K562 (cell line): Measurements from ENCODE around the gene CDCA3.
"Not testable (repeated sequence)": the region's sequence is repeated elsewhere in the genome, so short reads cannot be mapped to it uniquely, and the experiment has no call there.

ENCODE experiments used
- E2F3 ChIP-seq: fragments of 250-450 bp; sonication (Bioruptor Pico); IDR thresholded peaks from 2 replicates; pipeline ENCODE4 v1.4.0; 2020; ENCODE audit warnings: mild to moderate bottlenecking
- IFI16 ChIP-seq: fragments of 250-450 bp; sonication (Bioruptor Pico); IDR thresholded peaks from 2 replicates; pipeline ENCODE4 v2.1.2; 2022; ENCODE audit warnings: mild to moderate bottlenecking, inconsistent platforms
- RCOR1 ChIP-seq, 2 experiments: IDR thresholded peaks; 2 replicates each; pipeline ENCODE4 v1.6.1; 2012; ENCODE audit warnings: low read depth in 2 of 2, low read length in 2 of 2, borderline replicate concordance in 1 of 2, improper control_type of control experiment in 1 of 2
- ZBTB7A ChIP-seq: IDR thresholded peaks from 2 replicates; pipeline ENCODE4 v1.6.1; 2011; ENCODE audit warnings: low read depth, mild to moderate bottlenecking, low read length, moderate library complexity, borderline replicate concordance; ENCODE audit not compliant: control insufficient read depth
- TF ChIP-seq, protein P1 (sequence below): fragments of 250-450 bp; sonication (Bioruptor Pico); IDR thresholded peaks from 2 replicates; pipeline ENCODE4 v1.4.0; 2020

DNA sequence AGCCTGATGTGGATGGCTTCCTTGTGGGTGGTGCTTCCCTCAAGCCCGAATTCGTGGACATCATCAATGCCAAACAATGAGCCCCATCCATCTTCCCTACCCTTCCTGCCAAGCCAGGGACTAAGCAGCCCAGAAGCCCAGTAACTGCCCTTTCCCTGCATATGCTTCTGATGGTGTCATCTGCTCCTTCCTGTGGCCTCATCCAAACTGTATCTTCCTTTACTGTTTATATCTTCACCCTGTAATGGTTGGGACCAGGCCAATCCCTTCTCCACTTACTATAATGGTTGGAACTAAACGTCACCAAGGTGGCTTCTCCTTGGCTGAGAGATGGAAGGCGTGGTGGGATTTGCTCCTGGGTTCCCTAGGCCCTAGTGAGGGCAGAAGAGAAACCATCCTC is 19.2 kb upstream of the CDCA3 start:
- not testable (repeated sequence) for TF ChIP-seq E2F3 (CRISPR knock-in tag); ZBTB7A; IFI16 (CRISPR knock-in tag); RCOR1 (IDR thresholded peaks at IDR 0.05; ENCODE audit: borderline replicate concordance in 1 of 2, low read depth in 2 of 2, low read length in 2 of 2)
- TF ChIP-seq, protein P1, sequence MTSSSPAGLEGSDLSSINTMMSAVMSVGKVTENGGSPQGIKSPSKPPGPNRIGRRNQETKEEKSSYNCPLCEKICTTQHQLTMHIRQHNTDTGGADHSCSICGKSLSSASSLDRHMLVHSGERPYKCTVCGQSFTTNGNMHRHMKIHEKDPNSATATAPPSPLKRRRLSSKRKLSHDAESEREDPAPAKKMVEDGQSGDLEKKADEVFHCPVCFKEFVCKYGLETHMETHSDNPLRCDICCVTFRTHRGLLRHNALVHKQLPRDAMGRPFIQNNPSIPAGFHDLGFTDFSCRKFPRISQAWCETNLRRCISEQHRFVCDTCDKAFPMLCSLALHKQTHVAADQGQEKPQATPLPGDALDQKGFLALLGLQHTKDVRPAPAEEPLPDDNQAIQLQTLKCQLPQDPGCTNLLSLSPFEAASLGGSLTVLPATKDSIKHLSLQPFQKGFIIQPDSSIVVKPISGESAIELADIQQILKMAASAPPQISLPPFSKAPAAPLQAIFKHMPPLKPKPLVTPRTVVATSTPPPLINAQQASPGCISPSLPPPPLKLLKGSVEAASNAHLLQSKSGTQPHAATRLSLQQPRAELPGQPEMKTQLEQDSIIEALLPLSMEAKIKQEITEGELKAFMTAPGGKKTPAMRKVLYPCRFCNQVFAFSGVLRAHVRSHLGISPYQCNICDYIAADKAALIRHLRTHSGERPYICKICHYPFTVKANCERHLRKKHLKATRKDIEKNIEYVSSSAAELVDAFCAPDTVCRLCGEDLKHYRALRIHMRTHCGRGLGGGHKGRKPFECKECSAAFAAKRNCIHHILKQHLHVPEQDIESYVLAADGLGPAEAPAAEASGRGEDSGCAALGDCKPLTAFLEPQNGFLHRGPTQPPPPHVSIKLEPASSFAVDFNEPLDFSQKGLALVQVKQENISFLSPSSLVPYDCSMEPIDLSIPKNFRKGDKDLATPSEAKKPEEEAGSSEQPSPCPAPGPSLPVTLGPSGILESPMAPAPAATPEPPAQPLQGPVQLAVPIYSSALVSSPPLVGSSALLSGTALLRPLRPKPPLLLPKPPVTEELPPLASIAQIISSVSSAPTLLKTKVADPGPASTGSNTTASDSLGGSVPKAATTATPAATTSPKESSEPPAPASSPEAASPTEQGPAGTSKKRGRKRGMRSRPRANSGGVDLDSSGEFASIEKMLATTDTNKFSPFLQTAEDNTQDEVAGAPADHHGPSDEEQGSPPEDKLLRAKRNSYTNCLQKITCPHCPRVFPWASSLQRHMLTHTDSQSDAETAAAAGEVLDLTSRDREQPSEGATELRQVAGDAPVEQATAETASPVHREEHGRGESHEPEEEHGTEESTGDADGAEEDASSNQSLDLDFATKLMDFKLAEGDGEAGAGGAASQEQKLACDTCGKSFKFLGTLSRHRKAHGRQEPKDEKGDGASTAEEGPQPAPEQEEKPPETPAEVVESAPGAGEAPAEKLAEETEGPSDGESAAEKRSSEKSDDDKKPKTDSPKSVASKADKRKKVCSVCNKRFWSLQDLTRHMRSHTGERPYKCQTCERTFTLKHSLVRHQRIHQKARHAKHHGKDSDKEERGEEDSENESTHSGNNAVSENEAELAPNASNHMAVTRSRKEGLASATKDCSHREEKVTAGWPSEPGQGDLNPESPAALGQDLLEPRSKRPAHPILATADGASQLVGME (CRISPR knock-in tag) = not testable (repeated sequence)
